Mesenchymal stem cell (in vitro differentiated cells and primary cell): Measurements from ENCODE around the gene PTEN. TPM values are rescaled to one million over a fixed set of nuclear protein-coding genes. Genes with fewer than 3 reads are reported as not detected.
A peak's percentile ranks its signal among the peaks of the same experiment; 100 is the strongest.

ENCODE experiments used
- DNase-seq: peaks from one replicate; pipeline ENCODE4 v3.0.0-alpha.2; 2013
- H2AFZ ChIP-seq: one replicate; pipeline ENCODE4 v1.6.1; 2013; ENCODE audit warnings: low read depth, mild to moderate bottlenecking, control low read depth, inconsistent platforms, low read length, moderate library complexity
- H2AK5ac ChIP-seq: 2 replicates; pipeline ENCODE4 v1.6.1; 2013; ENCODE audit warnings: low read length, moderate library complexity, mild to moderate bottlenecking, inconsistent platforms; ENCODE audit not compliant: severe bottlenecking
- H2BK120ac ChIP-seq: one replicate; pipeline ENCODE4 v1.6.1; 2013; ENCODE audit warnings: low read depth, mild to moderate bottlenecking, inconsistent platforms, low read length, moderate library complexity
- H2BK12ac ChIP-seq, 2 experiments: one replicate each; pipeline ENCODE4 v1.6.1; 2013; ENCODE audit warnings: inconsistent platforms in 2 of 2, low read length in 2 of 2, mild to moderate bottlenecking in 2 of 2, moderate library complexity in 2 of 2, control low read depth in 1 of 2
- H2BK15ac ChIP-seq: one replicate; pipeline ENCODE4 v1.6.1; 2013; ENCODE audit warnings: mild to moderate bottlenecking, low read depth, inconsistent platforms; ENCODE audit not compliant: poor library complexity, severe bottlenecking
- H2BK5ac ChIP-seq: 2 replicates; pipeline ENCODE4 v1.6.1; 2013; ENCODE audit warnings: low read depth, mild to moderate bottlenecking, low read length, control low read depth, inconsistent platforms; ENCODE audit not compliant: poor library complexity, severe bottlenecking
- H3K14ac ChIP-seq, 2 experiments: one replicate each; pipeline ENCODE4 v1.6.1; 2013; ENCODE audit warnings: inconsistent platforms in 2 of 2, low read length in 2 of 2, control low read depth in 1 of 2, mild to moderate bottlenecking in 1 of 2, moderate library complexity in 1 of 2
- H3K18ac ChIP-seq, 2 experiments: one replicate each; pipeline ENCODE4 v1.6.1; 2013; ENCODE audit warnings: inconsistent platforms in 2 of 2, low read length in 2 of 2, control low read depth in 1 of 2, low read depth in 1 of 2, mild to moderate bottlenecking in 1 of 2
- H3K23ac ChIP-seq, 2 experiments: one replicate each; pipeline ENCODE4 v1.6.1; 2013; ENCODE audit warnings: inconsistent platforms in 2 of 2, low read length in 2 of 2, mild to moderate bottlenecking in 2 of 2, moderate library complexity in 2 of 2, control low read depth in 1 of 2
- H3K27ac ChIP-seq: 2 replicates; pipeline ENCODE4 v1.5.1; 2013; ENCODE audit warnings: mild to moderate bottlenecking, moderate library complexity, low read length, control low read depth, inconsistent platforms; ENCODE audit not compliant: poor library complexity, severe bottlenecking
- H3K27me3 ChIP-seq, 2 experiments: 2 replicates each; pipeline versions ENCODE4 v1.6.1 to v1.7.0; 2013; ENCODE audit warnings: low read length in 2 of 2, mild to moderate bottlenecking in 2 of 2, moderate library complexity in 2 of 2, control low read depth in 1 of 2, inconsistent platforms in 1 of 2; ENCODE audit not compliant: control insufficient read depth in 1 of 2, insufficient read depth in 1 of 2
- H3K36me3 ChIP-seq, 2 experiments: 2 replicates each; pipeline versions ENCODE4 v1.6.1 to v1.7.0; 2013; ENCODE audit warnings: low read length in 2 of 2, control low read depth in 1 of 2, inconsistent platforms in 1 of 2, low read depth in 1 of 2, mild to moderate bottlenecking in 1 of 2; ENCODE audit not compliant: insufficient read depth in 2 of 2, control insufficient read depth in 1 of 2
- H3K4ac ChIP-seq, 2 experiments: one replicate each; pipeline ENCODE4 v1.6.1; 2013; ENCODE audit warnings: inconsistent platforms in 2 of 2, low read length in 2 of 2, mild to moderate bottlenecking in 2 of 2, moderate library complexity in 2 of 2, control low read depth in 1 of 2, low read depth in 1 of 2
- H3K4me1 ChIP-seq: 2 replicates; pipeline ENCODE4 v1.6.1; 2013; ENCODE audit warnings: low read depth, low read length, control low read depth; ENCODE audit not compliant: control insufficient read depth, insufficient read depth
- H3K4me2 ChIP-seq: 2 replicates; pipeline ENCODE4 v1.6.1; 2013; ENCODE audit warnings: low read length, mild to moderate bottlenecking, inconsistent platforms; ENCODE audit not compliant: poor library complexity, severe bottlenecking
- H3K4me3 ChIP-seq, 2 experiments: 2 replicates each; pipeline versions ENCODE4 v1.5.1 to v1.7.0; 2013; ENCODE audit warnings: low read length in 2 of 2, mild to moderate bottlenecking in 2 of 2, control low read depth in 1 of 2, low read depth in 1 of 2; ENCODE audit not compliant: insufficient read depth in 1 of 2
- H3K79me1 ChIP-seq: replicated peaks from 2 replicates; pipeline ENCODE4 v1.6.1; 2013; ENCODE audit warnings: mild to moderate bottlenecking, control low read depth, low read length, inconsistent platforms; ENCODE audit not compliant: poor library complexity, severe bottlenecking
- H3K9ac ChIP-seq: 2 replicates; pipeline ENCODE4 v1.7.0; 2013; ENCODE audit warnings: mild to moderate bottlenecking, low read length, moderate library complexity
- H3K9me3 ChIP-seq: 2 replicates; pipeline ENCODE4 v1.7.0; 2013; ENCODE audit warnings: mild to moderate bottlenecking, low read length; ENCODE audit not compliant: control insufficient read depth
- H4K8ac ChIP-seq: one replicate; pipeline ENCODE4 v1.6.1; 2013; ENCODE audit warnings: inconsistent platforms, mild to moderate bottlenecking, low read length, moderate library complexity
- H4K91ac ChIP-seq: one replicate; pipeline ENCODE4 v1.6.1; 2013; ENCODE audit warnings: mild to moderate bottlenecking, low read length, inconsistent platforms
- WGBS: methylation state at CpG from one replicate; pipeline ENCODE4 v1.1.7; 2013; ENCODE audit warnings: mixed read lengths; 5-methylcytosine and 5-hydroxymethylcytosine counted together
- polyA plus RNA-seq, 2 experiments: library from polyadenylated mRNA; stranded (reverse); fragments of 200-250 nt; gene quantifications; one replicate each; pipeline ENCODE4 v1.2.3, GENCODE V29; 2013

The PTEN gene
- 48.3 TPM for polyA plus RNA-seq (2013, experiment 1 of 2)
- 48.6 TPM for polyA plus RNA-seq (2013, experiment 2 of 2)

- H2BK12ac ChIP-seq, result peak within 1 kb of the TSS; percentile 67 to 98
- H3K9me3 ChIP-seq, result no peaks in the 10 kb centered on the region
- peak within 1 kb of the TSS; percentile 91 to 96 for H3K23ac ChIP-seq
- no peaks in the 10 kb centered on the region for H3K36me3 ChIP-seq
- H3K27me3 ChIP-seq, result no peaks in the 10 kb centered on the region
- peak within 1 kb of the TSS; percentile 97 for H2AFZ ChIP-seq
- H3K4me3 ChIP-seq, result peak within 1 kb of the TSS; percentile 85 to 100
- H2BK5ac ChIP-seq, result peak within 1 kb of the TSS; percentile 89
- H3K14ac ChIP-seq, result peak within 1 kb of the TSS; percentile 71 to 82
- peak within 1 kb of the TSS; percentile 94 to 99 for H3K18ac ChIP-seq
- H4K8ac ChIP-seq, result peak within 1 kb of the TSS; percentile 89
- H3K4ac ChIP-seq, result peak within 1 kb of the TSS; percentile 64 to 99
- peak within 1 kb of the TSS; percentile 96 for H2BK15ac ChIP-seq
- peak within 1 kb of the TSS; percentile 94 for H3K4me2 ChIP-seq
- H3K79me1 ChIP-seq, result no peaks in the 10 kb centered on the region
- peak within 1 kb of the TSS; percentile 82 for H2BK120ac ChIP-seq
- peak within 1 kb of the TSS; percentile 91 for H4K91ac ChIP-seq
- DNase-seq, result peak; percentile 93
- peak within 1 kb of the TSS; percentile 97 for H3K9ac ChIP-seq
- H3K27ac ChIP-seq, result peak within 1 kb of the TSS; percentile 91
- H3K4me1 ChIP-seq, result peaks cover 6% of the 10 kb centered on the region
- under 1% methylated on average over 77 of the region's 89 CpGs for WGBS
- peak within 1 kb of the TSS; percentile 4 for H2AK5ac ChIP-seq
Measured at GRCh38 chr10:87863053-87863943, at the start of gene PTEN, which contains the start of gene KLLN. PTEN (plus strand) TSS chr10:87863625; CDS start chr10:87864470, 845 bp downstream. KLLN (minus strand) TSS chr10:87863533; CDS start chr10:87862487, 1,046 bp downstream.

DNA sequence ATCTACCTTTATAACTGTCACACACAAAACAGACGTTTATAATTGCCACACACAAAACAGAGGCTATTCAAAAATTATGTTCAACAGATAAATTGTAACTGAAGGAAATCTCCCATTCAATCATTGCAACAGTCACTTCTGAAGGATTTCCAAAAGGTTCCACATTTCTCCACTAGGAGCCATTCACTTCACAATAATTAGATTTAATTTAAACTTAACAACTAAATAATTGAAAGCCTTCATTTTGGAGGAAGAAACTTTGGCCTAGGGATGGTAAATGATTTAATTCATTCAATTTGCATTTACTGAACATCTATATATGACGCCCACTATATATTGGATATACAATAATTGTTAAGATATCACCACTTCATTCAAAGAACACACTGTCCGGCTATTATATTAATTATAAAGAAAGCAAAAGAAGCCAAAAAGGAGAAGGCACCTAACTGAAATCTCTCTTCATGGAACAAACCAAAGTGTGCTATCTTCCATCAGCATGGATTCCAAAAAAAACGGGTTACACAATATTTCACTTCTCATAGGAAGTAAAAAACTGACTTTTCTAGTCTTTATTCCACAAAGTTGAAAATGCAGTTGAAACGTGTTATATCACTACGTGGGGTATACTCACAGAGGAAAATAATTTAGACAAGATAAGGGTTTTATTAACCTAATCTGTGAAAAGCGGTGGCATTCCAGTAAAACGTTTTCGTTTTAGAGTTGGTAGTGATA, 47.1 kb upstream of the PTEN start:
- Histone ChIP-seq H3K4ac (no peak overlapping the region), H2AK5ac (no peak overlapping the region), H3K27me3 (no peaks in the 10 kb centered on the region), H3K9me3 (no peaks in the 10 kb centered on the region), H3K27ac (no peak overlapping the region), H3K4me2 (peak overlapping the region; percentile 3), H2BK12ac (no peak overlapping the region), H3K79me1 (peaks cover 2% of the 10 kb centered on the region), H3K36me3 (peaks cover 3 to 26% of the 10 kb centered on the region in 2 experiments), H2BK120ac (no peak overlapping the region), H3K18ac (no peak overlapping the region), H4K91ac (no peak overlapping the region), H2BK5ac (no peak overlapping the region), H2AFZ (no peak overlapping the region), H4K8ac (no peak overlapping the region), H3K23ac (no peak overlapping the region), H2BK15ac (no peak overlapping the region), H3K4me3 (peak overlapping the region in 1 of 2 experiments; percentile 96), H3K14ac (no peak overlapping the region), H3K9ac (peak overlapping the region; percentile 97), H3K4me1 (peaks cover 3% of the 10 kb centered on the region)
- DNase-seq, result no peak
- 75% methylated on average over 7 of the region's 9 CpGs for WGBS

GRCh38 chr10:87816898-87817608, 46.4 kb upstream of the PTEN start:
- Histone ChIP-seq H3K4me3 (peak overlapping the region; percentile 68 to 96), H3K9ac (peak overlapping the region; percentile 97)
- WGBS, result 10% methylated on average over 7 of the region's 10 CpGs

More at GRCh38 chr10:87816898-87817608, 46.4 kb upstream of the PTEN start:
- Histone ChIP-seq H2BK120ac (no peak overlapping the region), H3K9me3 (no peaks in the 10 kb centered on the region), H3K79me1 (no peaks in the 10 kb centered on the region), H3K18ac (no peak overlapping the region), H3K27me3 (no peaks in the 10 kb centered on the region), H3K36me3 (peaks cover 3 to 19% of the 10 kb centered on the region in 2 experiments), H4K91ac (no peak overlapping the region), H2AK5ac (no peak overlapping the region), H2BK12ac (no peak overlapping the region), H3K4me2 (peak overlapping the region; percentile 67), H4K8ac (no peak overlapping the region), H3K14ac (no peak overlapping the region), H2BK15ac (no peak overlapping the region), H3K23ac (no peak overlapping the region), H3K4ac (no peak overlapping the region), H2BK5ac (no peak overlapping the region), H3K27ac (no peak overlapping the region), H2AFZ (no peak overlapping the region), H3K4me1 (peaks cover 3% of the 10 kb centered on the region)
- peak; percentile 34 for DNase-seq
